Panc1 (cell line): Measurements from ENCODE around the gene ALG14. TPM values are rescaled to one million over a fixed set of nuclear protein-coding genes. Genes with fewer than 3 reads are reported as not detected.

ENCODE experiments used
- ATAC-seq: fragments of 200-7000 bp; cut with Tn5 transposase; 2 replicates; pipeline ENCODE4 v1.9.1; 2020; ENCODE audit warnings: mild to moderate bottlenecking, moderate library complexity
- BruUV-seq: library from RNA; stranded (reverse); fragments of 400-500 nt; replicated peaks from 2 replicates; lab custom pipeline; 2021; lab: Mats Ljungman, UMichigan
- CTCF ChIA-PET: fragments of 300-600 bp; sonication (Branson Sonifier 250); formaldehyde crosslinking; loops from one replicate; lab custom pipeline; 2022; ENCODE audit warnings: antibody characterized with exemption; lab: Charles Lee
- POLR2A ChIA-PET: fragments of 300-600 bp; sonication (Branson Sonifier 250); formaldehyde crosslinking; loops from one replicate; lab custom pipeline; 2022; ENCODE audit warnings: antibody characterized with exemption; lab: Charles Lee
- DNase-seq: peaks from one replicate; pipeline ENCODE4 v3.0.0-alpha.2; 2010; ENCODE audit warnings: low read depth, low spot score
- H3K27ac ChIP-seq: 2 replicates; pipeline ENCODE4 v1.5.1; 2011; ENCODE audit warnings: mild to moderate bottlenecking, low read length, inconsistent platforms
- H3K27me3 ChIP-seq: fragments of 200-500 bp; sonication (Bioruptor generic); 2 replicates; pipeline ENCODE4 v1.6.0; 2014; ENCODE audit warnings: low read length, inconsistent platforms; ENCODE audit not compliant: control insufficient read depth, insufficient read depth
- H3K36me3 ChIP-seq: fragments of 200-500 bp; sonication (Bioruptor generic); 2 replicates; pipeline ENCODE4 v1.5.1; 2014; ENCODE audit warnings: inconsistent platforms, mild to moderate bottlenecking, low read length, moderate library complexity; ENCODE audit not compliant: control insufficient read depth, insufficient read depth
- H3K4me1 ChIP-seq: 2 replicates; pipeline ENCODE4 v1.5.1; 2011; ENCODE audit warnings: inconsistent platforms, mild to moderate bottlenecking, low read length, moderate library complexity; ENCODE audit not compliant: control insufficient read depth, insufficient read depth
- H3K4me3 ChIP-seq, 2 experiments: 2 replicates each; pipeline ENCODE4 v1.5.1; 2011 to 2012; ENCODE audit warnings: low read depth in 2 of 2, low read length in 2 of 2, mild to moderate bottlenecking in 2 of 2, inconsistent platforms in 1 of 2, moderate library complexity in 1 of 2
- H3K9me3 ChIP-seq: fragments of 200-500 bp; sonication (Bioruptor generic); 2 replicates; pipeline ENCODE4 v1.5.1; 2014; ENCODE audit warnings: low read depth, mild to moderate bottlenecking, inconsistent platforms, low read length, moderate library complexity; ENCODE audit not compliant: control insufficient read depth, insufficient read depth
- POLR2AphosphoS5 ChIP-seq: IDR thresholded peaks from 2 replicates; pipeline ENCODE4 v1.6.1; 2012; ENCODE audit warnings: mild to moderate bottlenecking, low read depth, low read length, moderate library complexity
- SIN3A ChIP-seq: IDR thresholded peaks from 2 replicates; pipeline ENCODE4 v1.6.1; 2012; ENCODE audit warnings: low read depth, mild to moderate bottlenecking, low read length, moderate library complexity, borderline replicate concordance; ENCODE audit not compliant: insufficient read depth
- TCF7L2 ChIP-seq: IDR thresholded peaks from 2 replicates; pipeline ENCODE4 v1.6.1; 2011; ENCODE audit warnings: mild to moderate bottlenecking, low read depth, low read length, inconsistent platforms
- in situ Hi-C: cut with HindIII; loops from 2 replicates; pipeline ENCODE4 v1.10.0; 2016; ENCODE audit warnings: low sequenced_read_pairs, low pct_unique_long_range_greater_than_20kb
- intact Hi-C: fragments of 100-400 bp; cut with micrococcal nuclease; formaldehyde crosslinking; loops from one replicate; pipeline ENCODE4 v1.10.0; 2022; ENCODE audit not compliant: unreplicated experiment
- total RNA-seq: library from RNA; stranded (reverse); gene quantifications from one replicate; pipeline ENCODE4 v1.2.1, GENCODE V29; 2021; ENCODE audit not compliant: unreplicated experiment
- TF ChIP-seq, protein P1 (sequence below): fragments of 450-650 bp; IDR thresholded peaks from 2 replicates; pipeline ENCODE4 v1.5.1; 2017; ENCODE audit warnings: mild to moderate bottlenecking
- TF ChIP-seq, protein P2 (sequence below), 2 experiments: IDR thresholded peaks; 2 replicates each; pipeline ENCODE4 v1.6.1; 2011 to 2012; ENCODE audit warnings: low read depth in 2 of 2, control low read depth in 1 of 2, low read length in 1 of 2, mild to moderate bottlenecking in 1 of 2, moderate library complexity in 1 of 2; ENCODE audit not compliant: insufficient read depth in 1 of 2

Gene ALG14
- total RNA-seq, 1 experiment from 2014 or later = 4.1 TPM

DNA sequence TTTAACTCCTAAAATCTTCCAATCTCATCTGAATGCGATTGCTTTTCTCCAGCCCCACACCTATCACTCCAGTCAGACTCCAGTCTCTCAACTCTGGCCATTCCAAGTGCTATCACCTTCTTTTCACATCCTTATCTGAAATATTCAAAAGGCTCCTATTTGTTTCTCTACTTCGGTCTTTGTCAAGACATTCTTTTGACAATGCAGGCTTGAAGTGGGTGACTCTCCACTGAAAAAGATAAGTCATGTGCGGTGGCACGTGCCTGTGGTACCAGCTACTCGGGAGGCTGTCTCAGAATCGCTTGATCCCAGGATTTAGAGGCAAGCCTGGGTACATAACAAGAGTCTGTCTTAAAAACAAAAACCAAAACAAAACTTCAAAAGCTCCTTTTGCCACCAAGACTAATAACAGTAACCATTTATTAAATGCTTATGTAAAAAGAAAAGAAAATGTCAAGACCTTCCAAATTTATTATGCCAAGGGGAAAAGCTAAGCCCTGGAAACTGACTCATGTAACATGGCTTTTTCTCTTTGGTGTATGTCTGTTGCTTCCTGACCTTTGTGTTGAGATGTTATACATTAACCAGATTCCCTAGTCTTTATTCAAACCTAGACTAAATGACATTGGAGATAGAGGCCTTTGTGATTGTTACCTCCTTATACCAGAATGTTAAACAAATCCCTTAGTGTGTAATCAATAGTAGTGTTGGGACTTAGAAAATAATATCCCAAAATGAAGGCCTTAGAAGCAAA lies 3.6 kb downstream of the ALG14 start:
- POLR2A ChIA-PET = no interaction called here
- Histone ChIP-seq H3K27me3 (no peaks in the 10 kb centered on the region), H3K4me3 (no peak overlapping the region), H3K4me1 (no peaks in the 10 kb centered on the region), H3K9me3 (no peaks in the 10 kb centered on the region), H3K36me3 (no peaks in the 10 kb centered on the region), H3K27ac (no peak overlapping the region)
- in situ Hi-C loops (no loop called here), intact Hi-C loops (no loop called here)
- no TSS peak for BruUV-seq
- CTCF ChIA-PET = no interaction called here
- ATAC-seq (no peak), DNase-seq (no peak)
- TF ChIP-seq, protein P1, sequence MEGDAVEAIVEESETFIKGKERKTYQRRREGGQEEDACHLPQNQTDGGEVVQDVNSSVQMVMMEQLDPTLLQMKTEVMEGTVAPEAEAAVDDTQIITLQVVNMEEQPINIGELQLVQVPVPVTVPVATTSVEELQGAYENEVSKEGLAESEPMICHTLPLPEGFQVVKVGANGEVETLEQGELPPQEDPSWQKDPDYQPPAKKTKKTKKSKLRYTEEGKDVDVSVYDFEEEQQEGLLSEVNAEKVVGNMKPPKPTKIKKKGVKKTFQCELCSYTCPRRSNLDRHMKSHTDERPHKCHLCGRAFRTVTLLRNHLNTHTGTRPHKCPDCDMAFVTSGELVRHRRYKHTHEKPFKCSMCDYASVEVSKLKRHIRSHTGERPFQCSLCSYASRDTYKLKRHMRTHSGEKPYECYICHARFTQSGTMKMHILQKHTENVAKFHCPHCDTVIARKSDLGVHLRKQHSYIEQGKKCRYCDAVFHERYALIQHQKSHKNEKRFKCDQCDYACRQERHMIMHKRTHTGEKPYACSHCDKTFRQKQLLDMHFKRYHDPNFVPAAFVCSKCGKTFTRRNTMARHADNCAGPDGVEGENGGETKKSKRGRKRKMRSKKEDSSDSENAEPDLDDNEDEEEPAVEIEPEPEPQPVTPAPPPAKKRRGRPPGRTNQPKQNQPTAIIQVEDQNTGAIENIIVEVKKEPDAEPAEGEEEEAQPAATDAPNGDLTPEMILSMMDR = no peak
- TF ChIP-seq POLR2AphosphoS5 = no peak
- no peak for TF ChIP-seq TCF7L2
- TF ChIP-seq, protein P2, sequence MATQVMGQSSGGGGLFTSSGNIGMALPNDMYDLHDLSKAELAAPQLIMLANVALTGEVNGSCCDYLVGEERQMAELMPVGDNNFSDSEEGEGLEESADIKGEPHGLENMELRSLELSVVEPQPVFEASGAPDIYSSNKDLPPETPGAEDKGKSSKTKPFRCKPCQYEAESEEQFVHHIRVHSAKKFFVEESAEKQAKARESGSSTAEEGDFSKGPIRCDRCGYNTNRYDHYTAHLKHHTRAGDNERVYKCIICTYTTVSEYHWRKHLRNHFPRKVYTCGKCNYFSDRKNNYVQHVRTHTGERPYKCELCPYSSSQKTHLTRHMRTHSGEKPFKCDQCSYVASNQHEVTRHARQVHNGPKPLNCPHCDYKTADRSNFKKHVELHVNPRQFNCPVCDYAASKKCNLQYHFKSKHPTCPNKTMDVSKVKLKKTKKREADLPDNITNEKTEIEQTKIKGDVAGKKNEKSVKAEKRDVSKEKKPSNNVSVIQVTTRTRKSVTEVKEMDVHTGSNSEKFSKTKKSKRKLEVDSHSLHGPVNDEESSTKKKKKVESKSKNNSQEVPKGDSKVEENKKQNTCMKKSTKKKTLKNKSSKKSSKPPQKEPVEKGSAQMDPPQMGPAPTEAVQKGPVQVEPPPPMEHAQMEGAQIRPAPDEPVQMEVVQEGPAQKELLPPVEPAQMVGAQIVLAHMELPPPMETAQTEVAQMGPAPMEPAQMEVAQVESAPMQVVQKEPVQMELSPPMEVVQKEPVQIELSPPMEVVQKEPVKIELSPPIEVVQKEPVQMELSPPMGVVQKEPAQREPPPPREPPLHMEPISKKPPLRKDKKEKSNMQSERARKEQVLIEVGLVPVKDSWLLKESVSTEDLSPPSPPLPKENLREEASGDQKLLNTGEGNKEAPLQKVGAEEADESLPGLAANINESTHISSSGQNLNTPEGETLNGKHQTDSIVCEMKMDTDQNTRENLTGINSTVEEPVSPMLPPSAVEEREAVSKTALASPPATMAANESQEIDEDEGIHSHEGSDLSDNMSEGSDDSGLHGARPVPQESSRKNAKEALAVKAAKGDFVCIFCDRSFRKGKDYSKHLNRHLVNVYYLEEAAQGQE (IDR thresholded peaks at IDR 0.05; ENCODE audit: insufficient read depth in 1 of 2, low read depth in 2 of 2, low read length in 1 of 2) = no peak
- no peak for TF ChIP-seq SIN3A

DNA sequence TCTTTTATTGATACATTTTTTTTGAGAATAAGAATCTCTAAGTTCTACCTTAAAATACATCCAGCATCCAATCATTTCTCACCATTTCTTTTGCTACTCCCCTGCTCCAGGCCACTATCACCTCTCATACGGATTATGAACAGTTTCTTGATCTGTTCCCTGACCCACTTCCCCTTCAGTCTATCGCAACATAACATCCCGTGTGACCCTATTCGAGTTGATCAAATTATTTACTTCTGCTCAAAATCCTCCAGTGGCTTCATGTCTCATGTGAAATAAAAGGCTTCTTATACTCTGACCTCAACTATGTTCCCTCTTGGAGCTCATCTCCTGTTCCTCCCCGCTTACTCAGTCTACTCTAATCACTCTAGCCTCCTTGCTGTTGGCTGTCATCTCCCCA lies 5.2 kb downstream of the ALG14 start:
- BruUV-seq = no TSS peak
- Histone ChIP-seq H3K4me1 (no peaks in the 10 kb centered on the region), H3K36me3 (no peaks in the 10 kb centered on the region), H3K4me3 (no peak overlapping the region), H3K27ac (no peak overlapping the region), H3K9me3 (no peaks in the 10 kb centered on the region), H3K27me3 (no peaks in the 10 kb centered on the region)
- in situ Hi-C loops (no loop called here), intact Hi-C loops (no loop called here)
- DNase-seq (no peak), ATAC-seq (no peak)
- TF ChIP-seq, protein P1 = no peak
- TF ChIP-seq POLR2AphosphoS5 (no peak), SIN3A (no peak), TCF7L2 (no peak)
- TF ChIP-seq, protein P2 (IDR thresholded peaks at IDR 0.05; ENCODE audit: insufficient read depth in 1 of 2, low read depth in 2 of 2, low read length in 1 of 2) = no peak
- POLR2A ChIA-PET = no interaction called here
- CTCF ChIA-PET = no interaction called here
